ENCODE data around the gene ZNF853. TPM values are rescaled to one million over a fixed set of nuclear protein-coding genes. Genes with fewer than 3 reads are reported as not detected.
"Not testable (repeated sequence)": the region's sequence is repeated elsewhere in the genome, so short reads cannot be mapped to it uniquely, and the experiment has no call there.

The ZNF853 gene
- total RNA-seq, 1 donor from 2014 or later, result 1.9 TPM

DNA sequence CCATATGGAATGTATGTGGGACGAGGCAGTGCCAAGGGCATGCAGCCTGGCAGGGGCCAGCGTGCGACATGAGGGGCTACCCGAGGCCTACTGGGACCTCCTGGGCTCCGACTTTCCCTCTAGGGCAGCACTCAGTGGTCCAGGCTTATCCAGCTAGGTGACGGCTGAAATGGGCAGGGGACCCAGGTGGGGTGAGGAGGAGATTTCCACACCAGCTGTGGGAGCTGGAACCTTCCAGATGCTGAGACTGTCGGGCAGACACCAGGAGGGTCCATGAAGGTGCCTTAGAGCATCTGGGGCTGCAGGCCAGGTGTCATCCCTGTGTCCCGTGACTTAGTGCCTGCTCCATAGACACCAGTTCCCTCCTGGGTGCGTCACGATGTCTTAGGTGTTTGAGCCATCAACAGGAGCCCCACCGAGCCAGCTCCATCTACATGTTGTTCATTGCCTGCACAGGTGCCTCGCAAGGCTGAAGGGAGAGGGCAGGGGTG lies 35.2 kb downstream of the ZNF853 start:
- no peak for DNase-seq (ENCODE audit: extremely low read depth, low read depth, low spot score)

DNA sequence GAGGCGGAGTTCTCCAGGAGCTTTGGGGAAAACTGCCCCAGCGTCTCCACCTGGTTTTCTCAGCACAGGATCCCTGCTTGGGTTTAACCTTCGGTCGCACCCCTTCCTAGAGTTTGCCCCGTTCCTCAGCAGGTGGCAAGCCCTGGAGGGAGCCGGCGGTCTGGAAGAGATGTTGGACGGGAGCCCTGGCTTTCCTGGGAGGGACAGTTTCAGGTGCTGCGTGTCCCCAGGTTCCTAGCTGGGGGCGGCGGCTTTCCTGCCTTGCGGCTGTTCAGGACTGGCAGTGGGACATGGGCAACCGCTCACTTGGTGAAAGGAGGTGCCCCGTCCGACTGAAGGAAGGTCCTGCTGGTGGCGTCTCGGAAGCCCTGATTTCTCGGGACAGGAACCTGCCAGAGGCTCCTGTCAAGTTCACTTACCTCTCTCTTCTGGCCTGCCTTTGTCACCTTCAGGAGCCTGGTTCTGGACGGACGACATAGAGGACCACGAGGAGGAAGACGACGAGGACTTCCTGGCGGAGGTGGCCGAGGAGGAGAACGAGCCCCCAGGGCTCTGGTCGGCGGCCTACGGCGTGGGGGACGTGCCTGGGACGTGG lies 36.5 kb downstream of the ZNF853 start:
- no peak for DNase-seq (ENCODE audit: extremely low read depth, low read depth, low spot score)

DNA sequence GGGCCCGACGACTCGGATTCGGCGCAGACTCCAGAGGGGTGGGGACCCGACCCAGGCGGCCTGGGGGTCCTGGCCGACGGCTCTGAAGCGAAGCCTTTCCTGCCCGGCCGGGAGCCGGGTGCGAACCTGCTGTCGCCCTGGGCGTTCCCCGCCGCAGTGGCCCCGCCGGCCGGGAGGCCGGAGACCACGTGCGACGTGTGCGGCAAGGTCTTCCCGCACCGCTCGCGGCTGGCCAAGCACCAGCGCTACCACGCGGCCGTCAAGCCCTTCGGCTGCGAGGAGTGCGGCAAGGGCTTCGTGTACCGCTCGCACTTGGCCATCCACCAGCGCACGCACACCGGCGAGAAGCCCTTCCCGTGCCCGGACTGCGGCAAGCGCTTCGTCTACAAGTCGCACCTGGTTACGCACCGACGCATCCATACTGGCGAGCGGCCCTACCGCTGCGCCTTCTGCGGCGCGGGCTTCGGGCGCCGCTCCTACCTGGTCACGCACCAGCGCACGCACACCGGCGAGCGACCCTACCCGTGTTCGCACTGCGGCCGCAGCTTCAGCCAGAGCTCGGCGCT lies 37.1 kb downstream of the ZNF853 start:
- no peak for DNase-seq (ENCODE audit: extremely low read depth, low read depth, low spot score)

DNA sequence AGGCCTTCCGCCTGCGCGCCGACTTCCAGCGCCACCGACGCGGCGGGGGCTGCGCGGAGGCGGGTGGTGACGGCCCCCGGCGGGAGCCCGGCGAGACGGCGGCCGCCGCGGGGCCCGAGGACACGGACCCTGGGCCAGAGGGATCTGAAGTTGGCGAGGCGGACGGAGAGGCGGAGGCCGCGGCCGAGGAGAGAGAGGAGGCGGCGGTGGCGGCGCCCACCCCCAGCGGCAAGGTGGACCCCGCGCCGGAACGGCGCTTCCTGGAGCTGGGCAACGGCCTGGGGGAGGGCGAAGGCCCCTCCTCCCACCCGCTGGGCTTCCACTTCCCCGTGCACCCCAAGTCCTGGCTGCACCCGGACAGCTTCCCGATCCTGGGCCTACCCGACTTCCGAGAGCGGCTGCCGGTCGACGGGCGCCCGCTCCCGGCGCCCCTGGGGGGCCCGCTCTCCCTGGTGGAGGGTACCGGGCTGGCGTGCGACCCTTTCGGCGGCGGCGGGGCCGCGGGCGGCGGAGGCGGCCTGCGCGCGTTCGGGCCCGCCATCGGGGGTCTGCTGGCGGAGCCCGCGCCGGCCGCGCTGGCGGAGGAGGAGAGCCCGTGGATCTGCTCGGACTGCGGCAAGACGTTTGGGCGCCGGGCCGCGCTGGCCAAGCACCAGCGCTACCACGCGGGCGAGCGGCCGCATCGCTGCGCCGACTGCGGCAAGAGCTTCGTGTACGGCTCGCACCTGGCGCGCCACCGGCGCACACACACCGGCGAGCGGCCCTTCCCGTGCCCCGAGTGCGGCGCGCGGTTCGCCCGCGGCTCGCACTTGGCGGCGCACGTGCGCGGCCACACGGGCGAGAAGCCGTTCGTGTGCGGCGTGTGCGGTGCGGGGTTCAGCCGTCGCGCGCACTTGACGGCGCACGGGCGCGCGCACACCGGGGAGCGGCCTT lies 37.9 kb downstream of the ZNF853 start:
- no peak for DNase-seq (ENCODE audit: extremely low read depth, low read depth, low spot score)

DNA sequence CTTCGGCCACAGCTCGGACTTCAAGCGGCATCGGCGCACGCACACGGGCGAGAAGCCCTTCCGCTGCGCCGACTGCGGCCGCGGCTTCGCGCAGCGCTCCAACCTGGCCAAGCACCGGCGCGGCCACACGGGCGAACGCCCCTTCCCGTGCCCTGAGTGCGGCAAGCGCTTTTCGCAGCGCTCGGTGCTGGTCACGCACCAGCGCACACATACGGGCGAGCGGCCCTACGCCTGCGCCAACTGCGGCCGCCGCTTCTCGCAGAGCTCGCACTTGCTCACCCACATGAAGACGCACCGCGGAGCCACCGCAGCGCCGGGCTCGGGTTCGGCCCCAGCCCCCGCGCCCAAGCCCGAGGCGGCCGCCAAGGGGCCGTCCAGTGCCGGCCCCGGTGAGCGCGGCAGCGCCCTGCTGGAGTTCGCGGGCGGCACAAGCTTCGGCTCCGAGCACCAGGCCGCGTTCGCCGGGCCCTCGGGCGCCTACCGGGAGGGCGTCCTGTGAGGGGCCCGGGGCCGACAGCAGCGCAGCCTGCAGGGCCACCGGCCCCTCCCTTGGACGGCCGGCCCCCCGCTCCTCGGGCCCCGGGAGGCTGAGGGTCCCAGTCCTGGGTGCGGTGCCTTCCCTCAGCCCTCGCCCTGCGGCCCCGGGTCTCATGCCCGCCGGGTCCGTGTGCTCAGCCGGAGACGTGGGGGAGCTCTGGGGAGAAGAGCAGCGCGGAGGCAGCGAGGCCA lies 38.9 kb downstream of the ZNF853 start:
- no peak for DNase-seq (ENCODE audit: extremely low read depth, low read depth, low spot score)

DNA sequence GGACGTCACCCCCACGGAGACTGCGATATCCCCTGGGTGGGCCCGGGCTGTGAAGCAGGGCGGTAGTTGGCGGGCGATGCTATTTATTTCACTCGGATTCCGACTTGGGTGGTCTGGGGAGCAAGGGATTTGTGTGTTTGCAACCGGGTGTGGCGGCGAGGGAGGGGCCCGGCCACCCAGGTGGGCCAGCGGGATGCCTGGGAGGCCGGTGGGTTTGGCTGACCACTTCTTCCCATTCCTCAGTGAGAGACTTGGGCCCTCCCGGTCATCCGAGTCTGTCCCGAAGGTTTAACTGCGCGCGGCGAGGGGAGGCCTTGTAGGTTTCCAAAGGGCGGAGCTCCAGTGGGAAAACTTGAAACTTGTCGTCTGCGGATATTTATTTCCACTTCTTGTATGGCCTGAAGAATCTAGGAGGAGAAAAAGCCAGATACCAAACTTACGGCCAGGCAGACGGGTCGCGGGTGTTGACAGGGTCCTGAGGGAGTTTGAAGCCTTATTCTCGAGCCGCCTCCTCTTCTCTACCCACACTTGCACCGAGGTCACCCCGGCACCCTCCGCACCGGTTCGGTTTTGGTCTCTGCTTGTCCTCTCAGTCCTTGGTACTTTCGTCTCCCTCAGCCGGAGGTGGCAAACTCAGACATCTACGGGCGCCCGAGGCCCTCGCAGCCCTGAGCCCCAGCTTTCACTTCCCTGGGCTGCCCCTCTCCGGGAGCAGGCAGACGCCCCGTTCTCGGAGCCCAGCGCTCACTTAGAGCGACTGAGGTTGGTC lies 39.6 kb downstream of the ZNF853 start:
- no peak for DNase-seq (ENCODE audit: extremely low read depth, low read depth, low spot score)

DNA sequence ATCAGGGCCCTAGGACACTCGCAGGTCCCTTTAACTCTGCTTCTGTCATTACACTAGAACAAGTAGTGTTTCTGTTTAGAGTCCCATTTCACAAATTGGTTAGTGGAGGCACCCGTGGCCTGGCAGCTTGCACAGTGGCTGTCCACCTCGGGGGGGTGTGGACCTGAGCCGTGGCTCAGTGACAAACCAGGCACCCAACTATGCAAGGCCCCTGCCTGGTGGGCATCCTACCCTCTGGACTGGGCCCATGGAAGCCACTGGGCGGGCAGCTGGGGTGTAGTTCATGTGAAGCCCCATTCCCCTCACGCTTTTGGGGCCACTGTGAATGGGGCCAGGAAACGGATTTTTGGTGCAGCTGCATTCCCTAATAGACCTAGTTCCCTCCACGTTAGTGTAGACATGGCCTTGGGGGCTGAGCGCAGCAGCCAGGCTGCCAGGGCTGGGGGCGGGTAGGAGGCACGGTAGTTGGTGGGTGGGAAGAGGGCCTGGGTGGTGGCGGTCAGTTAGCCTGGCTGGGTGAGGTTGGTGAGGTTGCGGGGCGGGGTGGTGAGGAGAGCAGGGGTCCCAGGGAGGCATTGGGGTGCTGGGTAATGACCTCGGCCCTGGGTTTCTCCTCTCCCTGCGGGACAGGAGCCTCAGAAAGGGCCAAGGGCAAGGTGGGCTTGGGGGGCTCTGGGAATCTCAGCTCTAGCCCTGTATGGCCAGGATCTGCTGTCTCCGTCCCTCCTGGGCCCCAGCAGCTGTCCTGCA lies 40.4 kb downstream of the ZNF853 start:
- no peak for DNase-seq (ENCODE audit: extremely low read depth, low read depth, low spot score)

DNA sequence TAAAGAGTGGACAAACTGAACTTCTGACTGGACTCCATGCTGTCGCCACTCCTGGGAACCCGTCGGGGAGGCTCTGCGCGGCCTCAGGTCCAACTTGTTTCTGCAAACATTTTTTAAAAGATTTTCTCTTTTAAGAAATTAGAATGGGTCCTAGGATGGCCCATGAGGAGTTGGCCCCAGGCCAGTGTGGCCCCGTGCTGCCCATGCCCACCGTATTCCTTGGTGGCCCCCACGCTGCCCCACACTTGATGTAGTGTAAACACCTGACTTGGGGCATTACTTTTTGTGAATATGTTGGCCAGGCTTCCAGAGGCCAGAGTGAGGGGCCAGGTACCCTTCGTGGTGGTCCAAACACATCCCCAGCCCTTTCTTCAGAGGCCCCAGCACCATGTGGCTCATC lies 41.0 kb downstream of the ZNF853 start:
- no peak for DNase-seq (ENCODE audit: extremely low read depth, low read depth, low spot score)

DNA sequence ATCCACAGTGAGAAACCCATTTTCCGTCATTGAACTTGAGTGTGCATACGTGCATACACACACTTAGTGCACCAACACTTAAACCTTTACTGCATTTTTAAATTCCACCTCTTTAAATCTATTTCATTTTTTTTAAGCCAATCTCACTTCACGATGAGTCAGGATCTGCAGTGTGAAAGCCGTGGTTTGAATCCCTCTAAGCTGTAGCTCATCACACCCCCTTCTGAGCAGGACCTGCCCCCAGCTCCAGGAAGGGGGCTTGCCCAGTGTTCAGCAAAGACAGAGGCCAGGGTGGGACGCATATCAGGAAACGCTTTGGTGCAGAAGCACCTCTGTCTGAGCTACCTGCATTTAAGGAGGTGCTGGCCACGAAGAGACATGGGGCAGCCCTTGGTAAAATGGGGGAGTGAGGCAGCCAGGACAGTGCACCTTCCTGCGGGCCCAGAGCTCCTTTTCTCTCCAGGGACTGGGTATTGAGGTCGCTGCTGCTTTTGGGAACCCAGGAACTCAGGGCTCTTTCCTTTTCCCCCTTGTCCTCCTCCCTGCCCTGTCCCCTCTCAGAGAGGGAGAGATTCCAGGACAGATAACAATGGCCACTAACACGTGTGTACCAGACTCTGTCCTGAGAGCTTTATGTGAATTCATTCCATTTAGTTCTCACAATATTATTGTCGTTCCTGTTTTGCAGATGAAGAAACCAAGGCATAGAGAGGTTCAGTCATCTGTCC lies 43.4 kb downstream of the ZNF853 start:
- DNase-seq (ENCODE audit: extremely low read depth, low read depth, low spot score), result no peak

DNA sequence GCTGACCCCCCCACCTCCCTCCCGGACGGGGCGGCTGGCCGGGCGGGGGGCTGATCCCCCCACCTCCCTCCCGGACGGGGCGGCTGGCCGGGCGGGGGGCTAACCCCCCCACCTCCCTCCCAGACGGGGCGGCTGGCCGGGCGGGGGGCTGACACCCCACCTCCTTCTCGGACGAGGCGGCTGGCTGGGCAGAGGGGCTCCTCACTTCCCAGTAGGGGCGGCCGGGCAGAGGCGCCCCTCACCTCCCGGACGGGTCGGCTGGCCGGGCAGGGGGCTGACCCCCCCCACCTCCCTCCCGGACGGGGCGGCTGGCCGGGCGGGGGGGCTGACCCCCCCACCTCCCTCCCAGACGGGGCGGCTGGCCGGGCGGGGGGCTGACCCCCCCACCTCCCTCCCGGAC lies 55.4 kb downstream of the ZNF853 start:
- not testable (repeated sequence) for DNase-seq (ENCODE audit: extremely low read depth, low read depth, low spot score)

Other genes starting within 250 kb of the ZNF853 start
- gene RAC1, start 241.1 kb upstream of the ZNF853 start, total RNA-seq, result 184 and 217 TPM in 2 replicates
- 13.3 and 17.3 TPM in 2 replicates for gene DAGLB, start 167.7 kb upstream of the ZNF853 start, total RNA-seq
- 141 and 143 TPM in 2 replicates for gene KDELR2, start 131.5 kb upstream of the ZNF853 start, total RNA-seq
- not detected in 2 replicates for gene GRID2IP, start 64.1 kb upstream of the ZNF853 start, total RNA-seq
- 30.7 and 33.0 TPM in 2 replicates for gene ZDHHC4, start 38.2 kb upstream of the ZNF853 start, total RNA-seq
- gene INTS15, start 25.6 kb upstream of the ZNF853 start, total RNA-seq, result 24.1 and 30.9 TPM in 2 replicates
- 17.2 and 30.7 TPM in 2 replicates for gene ZNF316, start 21.7 kb downstream of the ZNF853 start, total RNA-seq
- gene ZNF12, start 91.3 kb downstream of the ZNF853 start, total RNA-seq, result 8.3 and 11.1 TPM in 2 replicates
- gene RSPH10B2, start 138.5 kb downstream of the ZNF853 start, total RNA-seq, result 1.2 TPM in 1 of 2 replicates, not detected in the other
- gene CCZ1B, start 210.7 kb downstream of the ZNF853 start, total RNA-seq, result 43.0 and 85.9 TPM in 2 replicates

Data from glomerular endothelial cell (primary cell).